ENCODE measurements around the gene CDK10. TPM values are rescaled to one million over a fixed set of nuclear protein-coding genes. Genes with fewer than 3 reads are reported as not detected.
A peak's percentile ranks its signal among the peaks of the same experiment; 100 is the strongest.

Gene CDK10
- total RNA-seq, 1 donor from 2014 or later, result 21.9 TPM

GRCh38 chr16:89722392-89723278, 36.1 kb downstream of the CDK10 start:
- DNase-seq (ENCODE audit: missing footprints), result peak; percentile 91
- intact Hi-C loops (cut with DNase I), result no loop called here
- ATAC-seq, result peak; percentile 41

GRCh38 chr16:89723279-89724250, 37.1 kb downstream of the CDK10 start:
- DNase-seq (ENCODE audit: missing footprints), result no peak
- intact Hi-C loops (cut with DNase I), result no loop called here
- no peak for ATAC-seq

DNA sequence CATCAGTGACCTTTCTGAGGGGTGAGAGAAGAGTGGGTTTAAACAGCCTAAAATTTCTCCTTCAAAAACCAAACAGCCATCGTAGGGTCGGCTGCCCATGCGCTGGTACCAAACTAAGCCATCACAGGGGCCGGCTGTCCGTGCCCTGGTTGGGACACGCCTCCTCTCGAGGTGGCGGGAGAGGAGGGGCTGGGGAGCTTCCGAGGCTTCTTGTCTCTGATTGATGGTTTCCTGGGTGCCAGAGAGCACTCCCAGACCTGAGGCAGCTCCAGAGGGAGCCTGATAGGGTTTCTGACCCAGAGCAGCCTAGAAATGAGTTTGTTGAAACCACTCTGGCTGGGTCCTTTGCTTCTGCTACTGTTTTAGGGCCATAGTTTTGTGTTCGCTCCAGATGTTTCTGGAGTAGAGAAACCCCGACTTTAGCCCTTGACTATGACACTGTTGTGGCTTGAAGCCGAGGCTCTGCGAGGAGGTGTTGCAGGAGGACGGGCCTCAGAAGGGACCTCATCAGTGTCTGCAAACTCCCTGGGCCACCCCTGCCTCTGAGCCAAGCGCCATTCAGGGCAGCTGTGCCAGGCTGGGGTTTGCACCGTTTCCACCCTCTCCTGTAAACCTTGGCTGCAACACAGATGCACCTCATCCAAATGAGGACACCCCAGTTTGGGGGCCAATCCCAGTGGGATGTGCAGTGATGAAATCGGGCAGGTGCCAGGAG, 41.1 kb downstream of the CDK10 start:
- DNase-seq (ENCODE audit: missing footprints) (no peak), ATAC-seq (no peak)
- intact Hi-C loops (cut with DNase I), result no loop called here

GRCh38 chr16:89729293-89729692, 42.8 kb downstream of the CDK10 start:
- no peak for DNase-seq (ENCODE audit: missing footprints)

GRCh38 chr16:89729863-89730593, 43.5 kb downstream of the CDK10 start:
- intact Hi-C loops (cut with DNase I), result no loop called here
- no peak for ATAC-seq
- peak; percentile 45 for DNase-seq (ENCODE audit: missing footprints)

More at GRCh38 chr16:89729293-89729692, 42.8 kb downstream of the CDK10 start:
- ATAC-seq, result no peak
- intact Hi-C loops (cut with DNase I), result no loop called here

GRCh38 chr16:89730610-89731234, 44.2 kb downstream of the CDK10 start:
- DNase-seq (ENCODE audit: missing footprints) (no peak), ATAC-seq (no peak)
- intact Hi-C loops (cut with DNase I), result no loop called here

DNA sequence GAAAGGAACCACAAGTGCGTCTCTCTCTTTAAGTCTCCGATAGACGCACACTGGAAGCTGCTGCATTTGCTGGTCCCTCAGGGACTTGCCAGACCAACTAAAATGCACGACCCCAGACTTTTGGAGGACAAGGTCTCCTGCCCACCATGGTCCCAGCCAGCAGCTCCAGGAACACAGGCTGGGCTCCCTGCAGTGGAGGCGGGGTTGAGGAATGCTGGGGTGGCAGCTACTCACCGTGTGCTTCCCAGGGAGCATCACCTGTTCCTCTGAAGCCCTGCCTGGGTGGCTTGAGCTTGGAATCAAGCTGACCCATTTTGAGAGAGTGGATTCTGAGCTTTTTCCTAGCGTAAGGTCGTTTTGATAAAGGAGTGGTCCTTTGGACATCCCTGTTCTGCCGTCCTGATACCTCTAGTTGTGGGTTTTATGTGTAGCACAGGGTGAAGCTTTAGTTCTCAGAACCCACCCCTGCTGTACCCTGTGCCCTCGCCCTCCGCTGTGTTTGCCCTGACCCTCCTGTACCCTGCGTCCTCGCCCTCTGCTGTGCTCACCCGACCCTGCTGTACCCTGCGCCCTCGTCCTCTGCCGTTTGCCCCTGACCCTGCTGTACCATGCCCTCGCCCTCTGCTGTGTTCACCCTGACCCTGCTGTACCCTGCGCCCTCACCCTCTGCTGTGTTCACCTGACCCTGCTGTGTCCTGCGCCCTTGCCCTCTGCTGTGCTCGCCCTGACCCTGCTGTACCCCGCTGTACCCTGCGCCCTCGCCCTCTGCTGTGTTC, 45.8 kb downstream of the CDK10 start:
- ATAC-seq, result no peak
- intact Hi-C loops (cut with DNase I), result no loop called here
- DNase-seq (ENCODE audit: missing footprints), result no peak

- intact Hi-C loops (cut with DNase I), result no loop called here
- DNase-seq (ENCODE audit: missing footprints) (no peak), ATAC-seq (no peak)
These were observed 46.4 kb downstream of the CDK10 start for GRCh38 chr16:89732918-89733242.

DNA sequence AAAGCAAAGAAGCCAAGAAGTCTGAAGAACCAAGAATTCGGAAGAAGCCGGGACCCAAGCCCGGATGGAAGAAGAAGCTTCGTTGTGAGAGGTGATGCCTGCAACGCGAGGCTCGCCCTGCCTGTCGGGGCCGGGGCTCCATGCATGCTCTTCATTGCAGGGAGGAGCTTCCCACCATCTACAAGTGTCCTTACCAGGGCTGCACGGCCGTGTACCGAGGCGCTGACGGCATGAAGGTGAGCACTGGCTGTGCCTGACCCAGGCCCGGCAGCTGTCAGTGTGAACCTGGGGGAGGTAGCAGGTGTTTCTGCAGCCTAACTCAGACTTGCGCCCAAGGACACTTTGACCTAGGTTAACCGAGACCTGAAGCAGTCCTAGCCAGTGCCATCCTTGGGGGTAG, 46.8 kb downstream of the CDK10 start:
- intact Hi-C loops (cut with DNase I), result no loop called here
- ATAC-seq (no peak), DNase-seq (ENCODE audit: missing footprints) (no peak)

GRCh38 chr16:89733792-89734191, 47.3 kb downstream of the CDK10 start:
- ATAC-seq (no peak), DNase-seq (ENCODE audit: missing footprints) (no peak)
- intact Hi-C loops (cut with DNase I), result no loop called here

DNA sequence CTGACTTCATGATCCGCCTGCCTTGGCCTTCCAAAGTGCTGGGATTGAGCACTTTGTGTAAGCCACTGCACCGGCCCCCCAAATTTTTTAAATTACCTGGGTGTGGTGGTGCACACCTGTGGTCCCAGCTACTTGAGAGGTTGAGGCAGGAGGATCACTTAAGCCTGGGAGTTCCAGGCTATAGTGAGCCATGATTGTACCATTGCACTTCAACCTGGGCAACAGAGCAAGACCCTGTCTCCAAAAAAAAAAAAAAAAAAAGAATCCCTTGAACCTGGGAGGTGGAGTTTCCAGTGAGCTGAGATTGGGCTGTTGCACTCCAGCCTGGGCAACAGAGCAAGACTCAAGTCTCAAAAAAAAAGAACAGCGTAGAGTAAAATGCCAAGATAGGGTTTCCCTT, 50.1 kb downstream of the CDK10 start:
- DNase-seq (ENCODE audit: missing footprints) (no peak), ATAC-seq (no peak)
- intact Hi-C loops (cut with DNase I), result no loop called here

GRCh38 chr16:89737341-89738071, 51.0 kb downstream of the CDK10 start:
- DNase-seq (ENCODE audit: missing footprints), result no peak
- intact Hi-C loops (cut with DNase I), result no loop called here
- ATAC-seq, result no peak

- intact Hi-C loops (cut with DNase I), result no loop called here
- no peak for DNase-seq (ENCODE audit: missing footprints)
- no peak for ATAC-seq
These were observed 51.5 kb downstream of the CDK10 start for GRCh38 chr16:89738072-89738377.

DNA sequence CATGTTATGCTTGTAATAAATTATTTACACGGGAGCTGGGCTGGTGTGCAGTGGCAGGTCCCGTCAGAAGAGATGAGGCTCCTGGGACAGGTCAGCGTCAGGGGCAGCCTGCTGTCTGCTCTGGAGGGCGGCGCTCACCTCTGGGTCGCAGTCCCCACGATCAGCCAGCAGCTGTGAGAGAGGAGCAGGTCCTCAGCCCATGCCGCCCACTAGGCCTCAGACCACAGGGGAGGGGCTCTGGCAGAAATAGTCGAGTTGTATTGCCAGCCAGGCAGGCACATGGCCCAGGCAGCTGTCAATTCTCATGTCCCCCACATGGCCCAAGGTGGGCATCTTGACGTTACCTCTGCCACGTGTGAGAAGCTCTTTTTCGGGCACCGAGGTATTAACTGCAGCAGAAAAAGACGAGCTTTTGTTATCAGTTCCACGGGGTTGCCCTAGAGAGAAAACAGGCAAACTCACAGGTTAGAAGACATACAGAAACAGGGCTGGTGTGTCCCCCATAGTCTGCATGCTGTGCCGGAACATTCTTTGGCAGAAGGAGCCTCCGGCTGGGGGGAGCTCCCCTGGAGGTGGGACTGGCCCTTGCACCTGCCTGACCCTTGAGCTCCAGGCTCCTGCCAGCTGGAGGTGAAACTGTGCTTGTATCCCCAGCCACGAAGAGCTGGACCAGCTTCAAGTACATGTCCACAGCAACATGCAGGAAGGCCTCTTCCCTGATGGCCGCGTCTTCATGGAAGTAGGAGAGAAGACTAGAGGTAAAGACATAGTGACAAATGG, 52.2 kb downstream of the CDK10 start:
- DNase-seq (ENCODE audit: missing footprints), result no peak
- ATAC-seq, result no peak
- intact Hi-C loops (cut with DNase I), result no loop called here

DNA sequence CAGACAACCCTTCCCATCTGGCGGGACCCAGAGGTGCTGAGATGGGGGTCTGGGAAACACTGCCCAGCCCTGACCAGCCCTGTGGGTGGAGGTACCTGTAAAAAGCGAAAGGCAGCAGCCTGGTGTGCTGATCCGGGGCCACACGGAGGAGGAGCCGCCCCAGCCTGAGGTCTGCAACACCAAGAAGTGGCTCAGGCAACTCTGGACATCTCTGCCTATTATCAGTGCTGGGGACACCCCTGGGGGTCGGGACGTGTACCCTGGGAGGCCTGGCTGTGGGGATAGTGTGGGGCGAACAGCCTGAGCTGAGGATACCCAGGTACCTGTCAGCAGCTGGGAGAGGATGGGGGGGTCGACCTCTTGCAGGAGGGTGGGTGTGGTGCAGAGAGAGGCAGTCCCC, 52.9 kb downstream of the CDK10 start:
- intact Hi-C loops (cut with DNase I), result no loop called here
- DNase-seq (ENCODE audit: missing footprints) (no peak), ATAC-seq (no peak)

GRCh38 chr16:89741342-89742014, 55.0 kb downstream of the CDK10 start:
- intact Hi-C loops (cut with DNase I), result no loop called here
- DNase-seq (ENCODE audit: missing footprints) (no peak), ATAC-seq (no peak)

Data from Right ventricle myocardium inferior (tissue), 1 donor.